Measurements from ENCODE around the gene CREB5. TPM values are rescaled to one million over a fixed set of nuclear protein-coding genes. Genes with fewer than 3 reads are reported as not detected.

The CREB5 gene
- total and polyA plus RNA-seq, 2 donors (not counting 3 experiments of a cell fraction or from before 2014, with no cell fraction given) = 19.6 to 28.4 TPM

- DNase-seq (ENCODE audit: low read depth, low spot score) = no peak
- ChIA-PET CTCF (interaction anchor here (1.5 kb wide), 1 partner anchor 20 kb away, joined by 3 read pairs; no protein-coding TSS in a partner anchor), POLR2A (no interaction called here)
- Histone ChIP-seq H2AFZ (ENCODE audit: low read depth, low read length) (no peak overlapping the region), H3K36me3 (ENCODE audit: control insufficient read depth in 2 of 2, extremely low read depth in 1 of 2, insufficient read depth in 2 of 2, low read length in 2 of 2) (no peaks in the 10 kb centered on the region), H3K9me3 (replicated peaks; ENCODE audit: control insufficient read depth, insufficient read depth, low read length) (no peaks in the 10 kb centered on the region), H3K79me2 (ENCODE audit: control insufficient read depth, insufficient read depth, low read length) (no peaks in the 10 kb centered on the region), H3K9me1 (replicated peaks; ENCODE audit: control insufficient read depth, extremely low read depth, insufficient read depth, low read length) (no peaks in the 10 kb centered on the region), H3K9ac (replicated peaks; ENCODE audit: extremely low read depth, insufficient read depth, low read length) (no peak overlapping the region), H3K4me2 (ENCODE audit: insufficient read depth, low read length) (no peak overlapping the region), H4K20me1 (replicated peaks; ENCODE audit: control insufficient read depth, extremely low read depth, insufficient read depth, low read length) (no peaks in the 10 kb centered on the region), H3K27me3 (ENCODE audit: control insufficient read depth in 2 of 2, insufficient read depth in 2 of 2, low read length in 2 of 2) (peaks cover 0 to 5% of the 10 kb centered on the region in 2 experiments), H3K4me3 (replicated peaks in 1 of 3; ENCODE audit: insufficient read depth in 1 of 3, low read depth in 1 of 3, low read length in 3 of 3) (no peak overlapping the region), H3K4me1 (ENCODE audit: control insufficient read depth, extremely low read depth, insufficient read depth, low read length) (no peaks in the 10 kb centered on the region), H3K27ac (ENCODE audit: insufficient read depth, low read depth, low read length) (no peak overlapping the region)
- BruUV-seq (replicated peaks) = no TSS peak
- FAIRE-seq = no peak
- no peak for TF ChIP-seq MYC (IDR thresholded peaks at IDR 0.05; ENCODE audit: low read depth, low read length)
- TF ChIP-seq EZH2 (IDR thresholded peaks at IDR 0.05; ENCODE audit: borderline replicate concordance, low read depth, low read length, severe bottlenecking) = no peak
- TF ChIP-seq JUN (IDR thresholded peaks at IDR 0.05; ENCODE audit: borderline replicate concordance, insufficient read depth, insufficient read length, low read depth) = no peak
- no peak for TF ChIP-seq GATA2 (IDR thresholded peaks at IDR 0.05; ENCODE audit: insufficient read depth, insufficient read length, low read depth, low read length)
- no peak for TF ChIP-seq POLR2AphosphoS5 (IDR thresholded peaks at IDR 0.05; ENCODE audit: insufficient read depth, low read depth, low read length)
- no peak for TF ChIP-seq POLR2A (IDR thresholded peaks at IDR 0.05; ENCODE audit: low read depth, low read length)
- TF ChIP-seq FOS (IDR thresholded peaks at IDR 0.05; ENCODE audit: borderline replicate concordance, insufficient read depth, low read length) = no peak
- TF ChIP-seq MAX (IDR thresholded peaks at IDR 0.05; ENCODE audit: insufficient read depth, insufficient read length) = no peak
- dilution Hi-C loops (cut with MboI; ENCODE audit: extremely low pct_ligation_motif_present, low sequenced_read_pairs) (no loop called here), intact Hi-C loops (cut with micrococcal nuclease) (no loop called here)
These were observed 233.5 kb downstream of the CREB5 start for GRCh38 chr7:28645866-28646265.

Data from endothelial cell of umbilical vein (primary cell).